GM21367 (cell line): ENCODE measurements around the gene SRPRA.
"Not testable (repeated sequence)": the region's sequence is repeated elsewhere in the genome, so short reads cannot be mapped to it uniquely, and the experiment has no call there.

ENCODE experiments used
- ATAC-seq: cut with Tn5 transposase; IDR thresholded peaks from one replicate; pipeline ENCODE4 v1.9.1; 2021; ENCODE audit not compliant: unreplicated experiment

Gene SRPRA

DNA sequence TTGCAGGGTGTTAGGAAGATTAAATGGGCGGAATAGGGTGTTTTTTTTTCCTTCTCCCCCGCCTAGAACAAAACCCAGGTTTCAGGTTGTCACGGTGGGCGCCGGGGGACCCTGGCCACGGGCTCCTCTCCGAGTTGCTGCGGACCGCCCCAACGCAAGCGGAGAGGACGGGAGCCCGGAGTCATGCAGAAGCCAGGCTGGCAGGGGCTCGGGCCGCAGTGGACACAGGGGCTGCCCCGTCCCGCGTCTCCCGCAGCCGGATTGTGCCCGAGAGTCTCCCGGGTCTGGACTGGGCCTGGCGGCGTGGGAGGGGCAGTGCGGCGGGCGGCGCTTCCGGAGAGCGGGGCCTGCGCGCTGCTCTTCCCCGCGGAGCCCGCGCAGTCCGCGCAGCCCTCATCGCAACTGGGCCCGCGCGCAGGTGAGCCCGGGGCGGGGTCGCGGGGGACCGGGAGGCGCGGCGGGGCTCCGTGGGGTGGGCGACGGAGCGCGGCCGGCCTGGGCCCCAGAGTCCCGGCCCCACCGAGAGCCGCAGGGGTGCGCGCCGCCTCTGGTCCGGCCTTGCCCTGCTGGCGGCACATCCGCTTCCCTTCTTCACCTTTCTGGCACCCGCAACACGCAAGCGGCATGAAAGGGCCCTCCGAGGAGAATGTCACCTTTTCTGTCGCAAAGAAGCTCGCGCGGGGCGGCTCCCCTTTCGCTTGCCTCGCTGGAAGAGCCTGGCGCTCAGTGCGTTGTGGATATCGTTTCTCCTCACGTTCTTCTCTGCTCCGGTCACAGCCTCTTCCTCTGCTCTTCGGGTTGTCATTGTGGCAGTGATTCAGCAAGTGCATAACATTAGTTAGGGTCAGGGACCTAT, 14.3 kb upstream of the SRPRA start, which contains the start of gene TIRAP:
TIRAP (plus strand) TSS at position 358 of the 856 bp plus-strand sequence. CDS start 7,802 bp downstream, outside the sequence.
- peak; percentile 54 for ATAC-seq

GRCh38 chr11:126282361-126282735, 13.7 kb upstream of the SRPRA start:
- ATAC-seq, result no peak

DNA sequence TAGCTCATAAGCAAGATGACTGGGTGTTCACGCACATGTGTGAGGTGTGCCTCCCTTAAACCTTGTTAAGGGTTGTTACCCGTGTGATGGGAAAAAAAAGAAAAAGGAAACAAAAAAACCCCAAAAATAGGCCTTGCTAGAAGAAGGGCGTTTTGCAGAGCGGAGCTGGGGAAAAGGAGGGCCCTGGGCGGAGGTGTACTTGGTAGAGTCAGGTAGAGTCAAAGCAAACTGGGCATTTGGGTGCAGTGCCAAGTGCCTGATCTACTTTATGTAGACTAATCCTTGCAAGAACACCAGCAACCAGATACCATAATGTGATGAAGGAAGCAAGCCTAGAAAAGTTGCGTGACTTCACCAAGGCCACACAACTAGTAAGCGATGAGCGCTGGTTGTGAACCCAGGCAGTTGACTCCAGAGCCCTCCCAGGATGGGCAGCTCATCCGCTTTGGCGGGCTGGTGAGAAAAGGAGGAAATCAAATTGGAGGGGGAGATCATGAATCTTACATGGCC, 13.0 kb upstream of the SRPRA start:
- no peak for ATAC-seq

- ATAC-seq, result no peak
Measured at GRCh38 chr11:126281245-126281644, 12.6 kb upstream of the SRPRA start.

DNA sequence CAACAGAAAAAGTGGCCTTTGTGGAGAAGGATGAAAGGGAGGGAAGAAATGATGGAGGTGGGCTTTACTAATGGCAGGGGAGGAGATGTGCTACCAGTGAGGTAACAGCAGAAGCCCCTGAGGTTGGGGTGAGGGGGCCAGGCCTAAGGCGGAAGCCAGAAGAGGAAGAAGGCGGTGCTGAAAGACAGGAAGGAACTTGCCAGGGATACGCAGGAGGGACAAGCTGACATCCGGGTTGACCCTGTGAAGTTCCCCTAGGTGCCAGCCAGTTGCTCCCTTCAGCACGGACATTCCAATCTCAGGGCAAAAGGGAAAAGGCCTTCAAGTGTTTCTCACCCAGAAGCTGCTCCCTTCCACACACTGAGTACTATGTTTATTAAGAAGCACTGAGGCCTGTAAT, 11.9 kb upstream of the SRPRA start:
- no peak for ATAC-seq

- ATAC-seq, result no peak
Measured at GRCh38 chr11:126279191-126279590, 10.5 kb upstream of the SRPRA start.

GRCh38 chr11:126277780-126278179, 9.1 kb upstream of the SRPRA start:
- ATAC-seq, result no peak

DNA sequence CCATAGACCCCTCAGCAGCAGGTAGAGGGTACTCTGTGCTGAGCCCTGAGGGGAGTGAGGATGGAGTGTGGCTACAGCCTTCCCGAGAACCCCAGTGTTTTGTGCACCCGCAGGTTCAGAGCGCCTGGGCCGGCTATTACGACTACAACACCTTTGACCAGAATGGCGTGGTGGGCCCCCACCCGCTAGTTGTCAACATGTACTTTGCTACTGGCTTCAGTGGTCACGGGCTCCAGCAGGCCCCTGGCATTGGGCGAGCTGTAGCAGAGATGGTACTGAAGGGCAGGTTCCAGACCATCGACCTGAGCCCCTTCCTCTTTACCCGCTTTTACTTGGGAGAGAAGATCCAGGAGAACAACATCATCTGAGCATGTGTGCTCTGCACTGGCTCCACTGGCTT, 8.6 kb upstream of the SRPRA start:
- no peak for ATAC-seq

GRCh38 chr11:126268361-126268707, 361 bp downstream of the SRPRA start:
- ATAC-seq, result no peak

GRCh38 chr11:126267650-126268049, 1.0 kb downstream of the SRPRA start:
- ATAC-seq, result no peak

DNA sequence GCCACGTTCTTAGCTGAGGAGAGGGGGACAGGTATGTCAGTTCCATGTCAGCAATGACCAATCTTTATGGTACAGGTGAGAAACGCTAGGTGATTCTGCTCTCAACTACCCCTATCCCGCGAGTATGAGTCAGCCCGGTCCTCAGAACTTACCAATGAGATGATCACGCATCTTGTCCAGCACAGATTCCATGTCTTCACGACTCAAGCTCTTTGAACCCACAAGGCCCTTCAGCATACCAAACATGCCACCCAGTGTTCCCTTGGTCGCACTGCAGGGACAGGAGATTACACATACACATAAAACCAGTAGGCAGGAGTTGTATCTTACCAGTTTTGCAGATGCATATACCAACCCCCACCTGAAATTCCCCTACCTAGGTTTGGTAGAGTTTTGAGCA, 2.9 kb downstream of the SRPRA start:
- no peak for ATAC-seq

- no peak for ATAC-seq
Measured at GRCh38 chr11:126263489-126263888, 5.2 kb downstream of the SRPRA start.

DNA sequence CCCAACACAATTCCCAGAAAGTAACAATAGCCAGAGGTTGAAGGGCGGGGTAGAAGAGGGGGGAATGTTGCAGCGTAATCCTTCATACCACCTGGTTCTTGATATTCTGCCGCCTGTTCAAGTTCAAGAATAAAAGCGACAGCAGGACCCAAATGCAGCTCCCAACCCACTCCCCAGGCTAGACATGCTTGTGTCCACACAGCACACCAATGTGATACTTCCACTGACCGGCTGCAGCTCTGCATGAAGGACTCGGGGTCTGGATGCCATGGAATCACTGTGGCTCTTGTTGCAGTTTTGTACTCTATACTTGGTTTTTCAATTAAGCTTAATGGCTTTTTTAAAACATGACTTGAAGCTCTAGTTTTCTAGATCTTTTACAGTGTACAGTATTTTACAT, 6.5 kb downstream of the SRPRA start:
- ATAC-seq, result no peak

DNA sequence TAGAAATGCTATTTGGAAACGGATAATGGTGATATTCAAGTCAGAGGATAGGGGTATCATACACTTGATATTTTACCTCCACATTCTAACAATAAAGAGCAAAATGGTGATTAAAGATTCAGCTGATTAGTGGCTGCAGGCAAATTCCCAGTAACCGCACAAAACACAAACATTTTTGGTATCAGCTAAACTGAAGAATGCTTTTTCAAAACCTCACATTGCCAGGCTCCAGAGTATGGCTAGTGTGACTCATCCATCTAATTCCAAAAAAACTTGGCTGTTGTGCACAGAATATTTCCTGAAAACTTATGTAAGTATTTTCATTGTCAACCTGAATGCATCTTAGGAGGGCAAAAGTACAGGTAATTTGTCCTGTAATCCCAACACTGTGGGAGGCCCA, 10.9 kb downstream of the SRPRA start:
- no peak for ATAC-seq

DNA sequence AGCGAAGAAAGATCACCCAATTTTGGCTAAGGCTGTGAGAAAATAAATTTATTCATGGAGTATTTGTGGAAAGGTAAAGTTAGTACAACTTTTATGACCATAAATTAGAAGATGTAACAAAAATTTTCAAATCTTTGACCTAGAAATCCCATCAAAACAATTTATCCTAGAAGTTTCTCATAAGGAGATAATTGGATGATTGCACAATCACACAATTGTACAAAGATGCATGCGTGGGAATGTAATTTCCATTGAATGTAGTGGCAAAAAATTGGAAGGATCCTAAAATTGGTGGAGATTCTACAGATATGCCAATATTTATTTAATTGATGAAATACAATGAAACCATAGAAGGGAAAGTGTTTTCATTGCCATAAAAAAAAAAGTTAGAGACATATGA, 11.6 kb downstream of the SRPRA start:
- ATAC-seq, result no peak

- no peak for ATAC-seq
Measured at GRCh38 chr11:126256216-126256615, 12.5 kb downstream of the SRPRA start.

GRCh38 chr11:126255507-126255906, 13.2 kb downstream of the SRPRA start:
- not testable (repeated sequence) for ATAC-seq

DNA sequence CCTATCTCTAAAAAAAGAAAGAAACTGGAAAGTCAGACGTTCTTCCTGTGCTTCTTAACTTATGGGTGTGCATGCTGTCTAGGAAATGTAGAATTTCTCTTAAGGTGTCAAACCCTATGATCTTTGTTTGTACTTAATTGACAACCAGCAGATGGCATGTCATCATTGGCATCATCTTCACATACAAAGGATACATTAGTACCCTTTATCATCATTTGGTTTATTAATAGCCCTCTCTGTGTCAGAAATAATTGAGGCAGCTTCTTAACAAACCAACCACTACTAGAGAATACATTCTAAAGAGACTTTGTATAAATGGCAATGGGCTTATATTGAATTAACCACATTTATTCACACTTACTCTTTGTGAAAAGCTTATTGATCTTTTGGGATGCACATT, 13.9 kb downstream of the SRPRA start:
- ATAC-seq, result no peak

DNA sequence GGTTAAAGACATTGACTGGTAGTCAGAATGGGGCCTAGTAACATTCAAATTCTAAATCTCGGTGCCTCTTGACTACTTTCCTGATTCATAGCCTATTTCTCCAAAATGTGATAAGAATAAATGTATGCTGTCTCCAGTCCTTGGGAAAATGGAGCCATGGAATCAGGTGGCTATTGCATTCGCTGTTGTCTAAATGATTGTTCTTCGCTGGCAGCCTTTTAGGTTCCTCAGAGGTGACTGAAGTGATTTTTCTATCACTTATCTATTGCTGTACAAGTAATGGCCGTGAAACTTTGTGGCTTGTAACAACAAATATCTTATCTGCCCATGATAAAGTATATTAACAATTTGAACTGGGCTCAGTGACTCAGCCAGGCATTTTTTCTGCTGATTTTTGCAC, 15.4 kb downstream of the SRPRA start:
- no peak for ATAC-seq

DNA sequence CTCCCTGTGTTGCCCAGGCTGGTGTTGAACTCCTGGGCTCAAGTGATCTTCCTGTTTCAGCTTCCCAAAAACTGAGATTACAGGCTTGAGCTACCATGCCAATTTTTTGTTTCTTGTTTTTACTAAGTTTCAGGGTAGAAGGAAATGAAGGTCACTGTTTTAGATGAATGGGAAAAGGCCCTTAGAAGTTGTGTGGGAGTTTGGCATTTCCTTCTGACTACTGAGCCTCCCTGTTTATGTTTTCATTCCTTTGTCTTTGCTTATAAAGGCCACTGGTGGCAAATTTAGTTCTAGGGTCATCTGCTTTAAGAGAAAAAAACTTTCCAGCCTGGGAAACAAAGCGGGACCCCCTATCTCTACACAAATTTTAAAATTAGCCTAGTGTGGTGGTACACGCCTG, 22.1 kb downstream of the SRPRA start:
- no peak for ATAC-seq

DNA sequence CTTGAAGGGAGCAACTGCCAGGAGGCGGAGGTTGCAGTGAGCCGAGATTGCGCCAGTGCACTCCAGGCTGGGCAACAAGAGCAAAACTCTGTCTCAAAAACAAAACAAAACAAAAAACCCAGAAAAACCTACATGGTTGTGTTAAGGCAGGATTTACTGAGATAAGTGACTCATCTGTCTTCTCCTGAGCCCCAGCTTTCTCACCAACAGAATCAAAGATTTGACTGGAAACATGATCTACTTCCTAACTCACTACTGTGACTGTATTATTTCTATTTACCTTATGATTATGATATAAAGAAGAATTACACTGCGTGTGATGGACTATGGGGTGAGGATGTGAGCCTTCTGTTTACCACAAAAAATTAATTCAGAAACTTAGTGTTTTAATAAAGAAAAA, 35.3 kb downstream of the SRPRA start:
- ATAC-seq, result no peak

DNA sequence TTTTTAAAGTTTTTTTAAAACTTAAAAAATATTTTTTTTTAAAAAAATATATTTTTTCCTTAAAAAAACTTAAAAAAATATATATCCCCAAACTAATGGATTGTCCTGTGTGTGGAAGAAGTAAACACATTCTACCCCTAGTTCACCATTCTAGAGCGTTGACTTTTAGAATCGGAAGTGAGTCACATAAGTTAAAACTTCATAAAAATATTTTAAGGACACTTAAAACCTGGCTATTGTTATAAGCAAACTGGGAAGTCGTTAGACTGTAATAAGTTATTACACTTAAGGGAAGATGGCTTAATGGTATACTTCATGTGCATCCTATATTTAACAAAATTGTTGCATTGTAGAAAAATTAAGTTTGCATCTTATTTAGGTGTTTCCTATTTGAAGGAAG, 36.0 kb downstream of the SRPRA start:
- no peak for ATAC-seq
